Osteocyte (in vitro differentiated cells): ENCODE results near the gene RACGAP1. TPM values are rescaled to one million over a fixed set of nuclear protein-coding genes. Genes with fewer than 3 reads are reported as not detected.
A peak's percentile ranks its signal among the peaks of the same experiment; 100 is the strongest.

Experiments
- DNase-seq: peaks from one replicate; pipeline ENCODE4 v3.0.0; 2021; ENCODE audit warnings: mixed read lengths; ENCODE audit not compliant: unreplicated experiment; ENCODE audit errors: extremely low spot score
- H3K27ac Mint-ChIP-seq: one replicate; pipeline ENCODE4 v1.8.0; 2021; ENCODE audit warnings: mild to moderate bottlenecking, mixed read lengths; ENCODE audit not compliant: unreplicated experiment
- H3K27me3 Mint-ChIP-seq: one replicate; pipeline ENCODE4 v1.8.0; 2021; ENCODE audit warnings: mixed read lengths; ENCODE audit not compliant: unreplicated experiment
- H3K36me3 Mint-ChIP-seq: one replicate; pipeline ENCODE4 v1.8.0; 2021; ENCODE audit warnings: mixed read lengths; ENCODE audit not compliant: unreplicated experiment
- H3K4me1 Mint-ChIP-seq: one replicate; pipeline ENCODE4 v1.8.0; 2021; ENCODE audit warnings: mixed read lengths; ENCODE audit not compliant: unreplicated experiment
- H3K4me3 Mint-ChIP-seq: one replicate; pipeline ENCODE4 v1.8.0; 2021; ENCODE audit warnings: mild to moderate bottlenecking, moderate library complexity, mixed read lengths; ENCODE audit not compliant: unreplicated experiment
- H3K9me3 Mint-ChIP-seq: one replicate; pipeline ENCODE4 v1.8.0; 2021; ENCODE audit warnings: mixed read lengths; ENCODE audit not compliant: unreplicated experiment
- total RNA-seq: library from RNA; stranded (reverse); gene quantifications from 2 replicates; pipeline ENCODE4 v1.2.1, GENCODE V29; 2021
- TF ChIP-seq, protein P1 (sequence below): fragments of 200-600 bp; sonication (generic); IDR thresholded peaks from 2 replicates; pipeline ENCODE4 v1.5.0; 2021; ENCODE audit warnings: antibody characterized with exemption, mild to moderate bottlenecking, moderate library complexity

RACGAP1 gene
- total RNA-seq, 1 donor from 2014 or later, result 25.9 TPM

DNA sequence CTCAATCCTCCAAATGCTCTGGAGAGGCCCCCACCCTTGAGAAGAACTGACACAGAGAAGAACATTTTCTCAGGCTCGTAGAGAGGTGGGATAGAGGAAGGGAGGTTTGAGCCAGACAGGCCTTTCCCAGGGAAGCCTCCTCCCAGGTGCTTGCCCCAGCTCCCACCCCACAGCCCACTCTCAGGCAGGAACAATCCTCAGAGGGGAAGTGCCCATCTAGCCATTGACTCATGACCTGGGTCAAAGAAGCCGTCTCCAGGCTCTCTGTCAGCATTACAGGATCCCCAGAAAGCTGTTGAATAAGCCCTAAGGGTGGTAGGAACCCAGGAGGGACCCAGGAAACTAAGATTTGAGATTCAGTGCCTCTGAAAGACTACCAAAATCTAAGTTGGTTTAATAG, 48.7 kb downstream of the RACGAP1 start:
- Mint-ChIP-seq H3K36me3 (peaks cover 2% of the 10 kb centered on the region), H3K4me1 (no peaks in the 10 kb centered on the region), H3K27me3 (peaks cover 3% of the 10 kb centered on the region), H3K27ac (no peak overlapping the region), H3K9me3 (no peaks in the 10 kb centered on the region), H3K4me3 (no peak overlapping the region)
- TF ChIP-seq, protein P1, sequence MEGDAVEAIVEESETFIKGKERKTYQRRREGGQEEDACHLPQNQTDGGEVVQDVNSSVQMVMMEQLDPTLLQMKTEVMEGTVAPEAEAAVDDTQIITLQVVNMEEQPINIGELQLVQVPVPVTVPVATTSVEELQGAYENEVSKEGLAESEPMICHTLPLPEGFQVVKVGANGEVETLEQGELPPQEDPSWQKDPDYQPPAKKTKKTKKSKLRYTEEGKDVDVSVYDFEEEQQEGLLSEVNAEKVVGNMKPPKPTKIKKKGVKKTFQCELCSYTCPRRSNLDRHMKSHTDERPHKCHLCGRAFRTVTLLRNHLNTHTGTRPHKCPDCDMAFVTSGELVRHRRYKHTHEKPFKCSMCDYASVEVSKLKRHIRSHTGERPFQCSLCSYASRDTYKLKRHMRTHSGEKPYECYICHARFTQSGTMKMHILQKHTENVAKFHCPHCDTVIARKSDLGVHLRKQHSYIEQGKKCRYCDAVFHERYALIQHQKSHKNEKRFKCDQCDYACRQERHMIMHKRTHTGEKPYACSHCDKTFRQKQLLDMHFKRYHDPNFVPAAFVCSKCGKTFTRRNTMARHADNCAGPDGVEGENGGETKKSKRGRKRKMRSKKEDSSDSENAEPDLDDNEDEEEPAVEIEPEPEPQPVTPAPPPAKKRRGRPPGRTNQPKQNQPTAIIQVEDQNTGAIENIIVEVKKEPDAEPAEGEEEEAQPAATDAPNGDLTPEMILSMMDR, result no peak
- no peak for DNase-seq

DNA sequence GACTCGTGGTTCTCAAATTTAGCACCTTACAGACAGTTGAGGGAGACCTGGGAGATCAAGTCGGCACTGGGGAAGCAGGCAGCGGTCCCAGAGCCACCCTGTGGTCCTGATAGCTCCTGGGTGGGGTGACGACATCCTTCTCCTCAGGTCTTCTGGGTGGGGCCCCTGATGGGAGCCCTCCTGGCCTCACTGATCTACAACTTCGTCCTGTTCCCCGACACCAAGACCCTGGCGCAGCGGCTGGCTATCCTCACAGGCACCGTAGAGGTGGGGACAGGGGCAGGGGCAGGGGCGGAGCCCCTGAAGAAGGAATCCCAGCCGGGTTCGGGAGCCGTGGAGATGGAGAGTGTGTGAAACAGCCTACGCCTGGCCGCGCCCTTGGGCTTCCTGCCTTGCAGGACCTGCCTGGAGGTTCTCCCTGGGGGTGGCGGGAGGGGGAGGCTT, 50.0 kb downstream of the RACGAP1 start:
- peaks cover 3% of the 10 kb centered on the region for H3K27me3 Mint-ChIP-seq
- no peaks in the 10 kb centered on the region for H3K9me3 Mint-ChIP-seq
- TF ChIP-seq, protein P1, result no peak
- DNase-seq, result no peak
- H3K4me3 Mint-ChIP-seq, result no peak overlapping the region
- no peaks in the 10 kb centered on the region for H3K4me1 Mint-ChIP-seq
- peaks cover 2% of the 10 kb centered on the region for H3K36me3 Mint-ChIP-seq
- no peak overlapping the region for H3K27ac Mint-ChIP-seq

DNA sequence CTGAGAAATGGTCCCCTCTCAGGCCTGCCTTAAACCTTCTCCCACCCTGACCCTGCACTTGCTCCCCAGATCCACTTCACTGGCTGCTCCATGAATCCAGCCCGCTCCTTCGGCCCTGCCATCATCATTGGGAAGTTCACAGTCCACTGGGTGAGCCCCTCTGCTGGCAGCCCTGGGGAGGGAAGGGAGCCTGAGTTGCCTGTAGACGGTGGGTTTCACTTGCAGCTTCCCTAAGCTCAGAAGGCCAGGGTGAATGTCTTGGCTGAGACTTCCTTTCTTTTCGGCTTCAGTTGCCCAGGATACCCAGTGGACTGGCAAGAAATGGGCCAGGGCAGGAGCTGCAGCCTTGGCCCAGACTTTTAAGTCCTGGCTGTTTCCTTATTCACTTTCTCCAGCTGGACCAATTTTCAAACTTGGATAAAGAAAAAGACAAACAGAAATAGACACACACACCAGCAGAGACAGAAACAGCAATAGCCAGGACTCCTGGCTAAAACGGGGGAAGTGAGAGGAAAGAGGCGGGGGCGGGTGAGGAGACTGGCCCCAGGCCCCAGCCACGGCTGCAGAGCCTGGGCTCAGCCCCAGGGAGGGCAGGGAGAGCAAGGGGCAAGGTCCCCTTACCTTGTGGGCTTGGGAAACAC, 50.5 kb downstream of the RACGAP1 start:
- Mint-ChIP-seq H3K4me3 (no peak overlapping the region), H3K27ac (no peak overlapping the region), H3K9me3 (no peaks in the 10 kb centered on the region), H3K4me1 (no peaks in the 10 kb centered on the region), H3K27me3 (peaks cover 3% of the 10 kb centered on the region), H3K36me3 (peaks cover 2% of the 10 kb centered on the region)
- DNase-seq, result no peak
- TF ChIP-seq, protein P1, result no peak

DNA sequence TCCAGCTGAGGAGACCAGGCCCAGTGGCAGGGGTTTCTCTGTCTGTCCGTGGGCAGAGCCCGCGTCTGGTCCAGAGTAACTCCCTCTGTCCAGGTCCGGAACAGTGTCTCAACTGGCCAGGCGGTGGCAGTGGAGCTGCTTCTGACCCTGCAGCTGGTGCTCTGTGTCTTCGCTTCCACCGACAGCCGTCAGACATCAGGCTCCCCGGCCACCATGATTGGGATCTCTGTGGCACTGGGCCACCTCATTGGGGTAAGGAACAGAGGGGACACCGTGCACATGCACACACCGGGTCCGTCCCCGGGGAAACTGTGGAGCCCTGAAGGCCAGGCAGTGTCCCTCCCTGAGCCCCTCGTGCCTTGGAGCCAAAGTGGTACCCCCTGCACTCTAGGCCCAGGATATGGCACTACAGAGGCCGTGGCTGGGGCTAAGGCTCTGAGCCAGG, 51.0 kb downstream of the RACGAP1 start:
- no peak for DNase-seq
- peaks cover 3% of the 10 kb centered on the region for H3K27me3 Mint-ChIP-seq
- H3K27ac Mint-ChIP-seq, result no peak overlapping the region
- H3K4me3 Mint-ChIP-seq, result no peak overlapping the region
- TF ChIP-seq, protein P1, result peak; percentile 68
- H3K9me3 Mint-ChIP-seq, result no peaks in the 10 kb centered on the region
- H3K4me1 Mint-ChIP-seq, result no peaks in the 10 kb centered on the region
- peaks cover 2% of the 10 kb centered on the region for H3K36me3 Mint-ChIP-seq

DNA sequence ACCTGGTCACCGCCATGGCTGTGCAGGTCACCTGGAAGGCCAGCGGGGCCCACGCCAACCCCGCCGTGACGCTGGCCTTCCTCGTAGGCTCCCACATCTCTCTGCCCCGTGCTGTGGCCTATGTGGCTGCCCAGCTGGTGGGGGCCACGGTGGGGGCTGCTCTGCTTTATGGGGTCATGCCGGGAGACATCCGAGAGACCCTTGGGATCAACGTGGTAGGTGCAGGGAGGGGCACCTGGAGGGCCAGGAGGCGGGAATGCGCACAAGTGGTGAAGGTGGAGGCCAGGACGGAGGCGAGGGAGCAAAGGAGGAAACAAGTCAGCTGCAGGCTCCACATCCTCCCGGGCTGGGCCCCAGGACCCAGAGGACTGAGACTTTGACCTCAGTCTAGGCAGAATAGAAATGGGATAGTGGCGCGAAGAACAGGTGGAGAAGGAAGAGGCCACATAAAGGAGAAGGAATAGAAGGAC, 51.9 kb downstream of the RACGAP1 start:
- H3K27me3 Mint-ChIP-seq, result peaks cover 3% of the 10 kb centered on the region
- H3K27ac Mint-ChIP-seq, result no peak overlapping the region
- no peaks in the 10 kb centered on the region for H3K9me3 Mint-ChIP-seq
- H3K4me3 Mint-ChIP-seq, result no peak overlapping the region
- DNase-seq, result no peak
- peaks cover 2% of the 10 kb centered on the region for H3K36me3 Mint-ChIP-seq
- TF ChIP-seq, protein P1, result no peak
- H3K4me1 Mint-ChIP-seq, result no peaks in the 10 kb centered on the region
